Inflammatory macrophage treated with lipopolysaccharide for 1 hour (primary cell): ENCODE results near the gene NUDT19.
"Not testable (repeated sequence)": the region's sequence is repeated elsewhere in the genome, so short reads cannot be mapped to it uniquely, and the experiment has no call there.

ENCODE experiments used
- DNase-seq, 2 donors: peaks; one replicate each; pipeline ENCODE4 v3.0.0-alpha.2; 2020 to 2022

The NUDT19 gene

DNA sequence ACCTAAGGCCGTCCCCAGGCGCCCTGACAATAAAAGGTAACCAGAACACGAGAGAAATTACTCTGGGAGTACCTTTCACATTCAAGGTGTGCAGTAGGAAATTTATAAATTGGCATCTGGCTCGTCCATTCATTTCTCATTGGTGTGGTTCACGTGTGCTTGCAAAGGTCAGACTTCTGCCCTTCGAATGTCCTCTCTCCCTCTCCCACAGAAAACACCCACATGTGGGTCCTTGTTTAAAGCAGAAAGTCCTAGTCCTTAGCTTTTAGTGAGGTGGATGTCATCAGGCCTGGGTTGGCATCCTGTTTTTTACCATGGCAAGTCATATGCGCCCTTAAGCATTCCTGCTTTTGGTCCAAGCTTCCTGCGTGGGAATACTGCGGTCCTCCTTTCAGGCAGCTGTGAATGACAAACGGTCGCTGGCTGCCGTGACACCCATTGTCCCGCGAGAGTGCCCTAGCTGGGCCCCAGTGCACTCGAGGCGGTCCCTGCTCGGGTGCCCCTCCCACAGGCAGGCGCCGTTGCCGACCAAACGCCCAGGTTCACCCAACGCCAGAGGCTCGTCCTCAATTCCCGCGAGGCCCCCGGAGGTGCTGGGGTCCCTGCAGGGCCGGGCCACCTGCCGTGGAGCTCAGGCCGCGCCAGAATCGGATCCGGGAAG, at the start of gene NUDT19:
TSS of gene NUDT19 (plus strand) at position 531 of the 661 bp plus-strand sequence. CDS start 140 bp downstream, outside the sequence.
- DNase-seq = peak; percentile 77 to 78

DNA sequence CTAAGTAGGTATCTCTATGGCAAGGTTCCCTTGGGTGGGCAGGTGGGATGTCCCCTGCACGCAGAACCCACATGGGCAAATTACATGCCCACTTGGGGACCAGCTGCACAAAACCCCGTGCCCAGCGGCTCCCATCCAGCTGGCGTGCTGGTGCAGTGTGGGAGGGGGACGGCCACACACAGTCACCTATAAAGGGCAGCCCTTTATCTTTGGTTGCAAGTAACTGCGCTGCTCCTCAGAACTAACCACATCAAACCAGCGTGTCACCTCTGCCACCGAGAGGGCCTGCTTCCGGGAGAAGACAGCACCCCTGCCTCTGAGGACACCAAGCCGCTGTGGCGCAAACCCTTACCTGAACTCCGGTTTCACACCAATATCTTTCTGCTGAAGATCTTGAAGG, 48.9 kb upstream of the NUDT19 start:
- DNase-seq = no peak

DNA sequence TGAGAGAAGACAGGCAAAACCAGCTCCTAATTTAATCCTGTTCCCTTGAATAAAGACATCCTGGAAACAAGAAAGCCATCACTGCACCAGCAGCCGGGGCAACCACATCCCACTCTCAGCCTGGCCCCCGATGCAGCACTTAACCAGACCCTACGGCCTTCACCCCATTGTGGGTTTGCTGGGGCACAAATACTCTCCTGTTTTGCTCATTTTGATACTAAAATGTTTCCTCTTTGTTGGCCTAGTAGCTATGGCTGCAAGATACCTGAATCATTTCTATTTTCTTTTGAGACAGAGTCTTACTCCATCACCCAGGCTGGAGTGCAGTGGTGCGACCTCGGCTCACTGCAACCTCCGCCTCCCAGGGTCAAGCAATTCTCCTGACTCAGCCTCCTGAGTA, 45.1 kb upstream of the NUDT19 start:
- DNase-seq = no peak

DNA sequence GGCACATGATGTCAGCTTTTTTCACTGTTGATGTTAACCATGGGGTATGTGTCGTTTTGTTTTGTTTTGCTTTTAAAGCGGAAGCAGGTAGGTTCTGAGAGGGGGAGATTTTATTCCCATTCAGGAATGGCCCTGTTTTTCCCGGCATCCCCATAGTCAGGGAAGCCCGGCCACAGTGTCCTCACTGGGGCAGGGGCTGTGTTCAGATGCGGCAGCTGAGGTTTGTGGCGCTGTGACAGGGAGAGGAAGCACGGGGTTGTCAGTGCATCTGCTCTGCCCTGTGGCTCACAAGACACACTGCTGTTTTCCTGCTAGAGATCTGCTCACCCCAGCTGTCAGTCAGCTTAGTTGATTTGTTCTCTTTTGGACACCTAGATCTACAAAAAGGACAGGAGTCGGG, 44.3 kb upstream of the NUDT19 start:
- DNase-seq = no peak

DNA sequence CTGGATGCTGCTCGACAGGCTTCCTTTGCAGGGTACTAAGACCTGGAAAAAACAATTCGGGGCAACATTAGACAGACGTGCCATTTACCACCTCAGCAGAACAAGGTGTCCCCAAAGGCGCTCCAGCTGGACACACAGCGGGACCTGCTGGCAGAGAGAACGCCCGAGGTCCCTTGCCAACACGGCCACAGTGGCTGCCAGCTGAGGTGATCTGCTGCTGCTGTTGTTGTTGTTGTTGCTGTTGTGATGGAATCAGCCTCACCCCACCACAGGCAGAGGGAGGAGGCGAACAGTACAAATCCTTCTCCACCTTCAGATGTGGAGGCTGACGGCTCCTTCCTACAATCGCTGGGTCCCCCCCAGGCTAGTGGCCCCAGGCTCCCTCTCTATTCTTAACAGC, 41.9 kb upstream of the NUDT19 start:
- DNase-seq = no peak

DNA sequence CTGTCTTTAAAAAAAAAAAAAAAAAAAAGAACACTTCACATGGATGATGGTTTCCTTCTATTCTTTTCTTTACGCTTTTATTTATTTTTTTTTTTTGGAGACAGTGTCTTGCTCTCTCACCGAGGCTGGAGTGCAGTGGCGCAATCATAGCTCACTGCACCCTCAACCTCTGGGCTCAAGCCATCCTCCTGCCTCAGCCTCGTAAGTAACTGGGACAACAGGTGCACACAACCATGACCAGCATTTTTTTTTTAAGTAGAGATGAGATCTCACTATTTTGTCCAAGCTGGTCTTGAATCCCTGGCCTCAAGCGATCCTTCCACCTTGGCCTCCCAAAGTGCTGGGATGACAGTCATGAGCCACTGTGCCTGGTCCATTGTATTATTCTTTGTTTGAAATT, 41.0 kb upstream of the NUDT19 start:
- no peak for DNase-seq

DNA sequence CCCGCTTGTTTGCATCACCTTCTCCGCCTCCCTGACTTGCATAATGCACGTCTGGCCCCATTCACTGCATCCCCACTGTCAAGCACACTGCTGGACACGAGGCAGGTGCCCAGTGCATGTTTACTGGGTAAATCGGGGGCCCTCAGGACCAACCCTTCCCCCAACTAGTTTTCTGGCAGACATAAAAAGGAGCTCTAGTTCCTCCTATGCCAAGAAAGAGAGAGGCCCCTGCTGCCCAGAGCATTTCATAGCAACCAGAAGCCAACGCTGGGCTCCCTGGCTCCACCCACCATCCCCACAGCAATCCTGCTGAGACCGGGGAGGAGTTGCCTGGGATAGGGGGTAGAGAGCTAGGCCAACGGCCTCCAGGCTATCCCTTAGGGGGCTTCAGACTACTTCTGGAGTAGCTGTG, 39.9 kb upstream of the NUDT19 start:
- no peak for DNase-seq

DNA sequence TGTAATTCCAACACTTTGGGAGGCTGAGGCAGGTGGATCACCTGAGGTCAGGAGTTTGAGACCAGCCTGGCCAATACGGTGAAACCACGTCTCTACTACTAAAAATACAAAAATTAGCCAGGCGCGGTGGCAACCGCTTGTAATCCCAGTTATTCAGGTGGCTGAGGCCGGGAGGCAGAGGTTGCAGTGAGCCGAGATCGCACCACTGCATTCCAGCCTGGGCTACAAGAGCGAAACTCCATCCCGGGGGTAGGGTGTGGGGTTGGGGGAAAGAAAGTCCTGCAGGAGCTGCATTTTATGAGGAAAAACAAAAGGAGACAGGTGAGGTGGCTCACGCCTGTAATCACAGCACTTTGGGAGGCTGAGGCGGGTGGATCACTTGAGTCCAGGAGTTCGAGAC, 39.3 kb upstream of the NUDT19 start:
- DNase-seq = not testable (repeated sequence)

DNA sequence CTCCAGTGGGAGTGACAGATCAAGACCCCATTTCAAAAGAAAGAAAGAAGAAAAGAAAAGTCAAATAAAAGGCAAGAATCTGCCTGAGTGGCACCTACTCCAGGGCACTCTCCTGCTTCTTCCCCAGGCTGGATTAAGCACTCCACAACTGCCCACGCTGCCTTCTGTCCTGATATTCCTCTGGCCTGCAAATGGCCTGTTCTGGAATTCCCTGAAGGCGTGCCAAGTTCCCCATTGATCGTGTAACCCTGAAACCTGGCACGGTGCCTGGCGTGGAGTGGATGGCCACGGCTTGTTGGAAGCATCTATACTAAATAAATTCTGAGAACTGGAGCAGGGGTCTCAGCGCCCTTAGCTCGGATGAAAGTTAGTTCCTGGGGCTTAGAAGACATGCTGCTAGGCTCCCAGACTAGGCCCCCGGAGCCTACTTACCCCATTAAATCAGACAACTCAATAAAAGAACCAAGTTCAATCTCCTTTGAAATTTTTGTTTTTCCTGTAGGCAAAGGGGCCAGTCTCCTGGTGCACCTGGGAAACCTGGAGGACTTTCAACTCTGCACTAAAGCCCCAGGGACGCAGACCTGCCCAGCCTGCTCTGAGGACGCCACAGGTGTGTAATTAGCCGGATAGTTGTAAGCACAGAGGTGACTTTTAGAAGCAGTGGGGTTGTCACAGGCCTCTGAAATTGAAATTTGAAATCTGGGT, 38.6 kb upstream of the NUDT19 start:
- peak in 1 of 2 donors; percentile 27 for DNase-seq

DNA sequence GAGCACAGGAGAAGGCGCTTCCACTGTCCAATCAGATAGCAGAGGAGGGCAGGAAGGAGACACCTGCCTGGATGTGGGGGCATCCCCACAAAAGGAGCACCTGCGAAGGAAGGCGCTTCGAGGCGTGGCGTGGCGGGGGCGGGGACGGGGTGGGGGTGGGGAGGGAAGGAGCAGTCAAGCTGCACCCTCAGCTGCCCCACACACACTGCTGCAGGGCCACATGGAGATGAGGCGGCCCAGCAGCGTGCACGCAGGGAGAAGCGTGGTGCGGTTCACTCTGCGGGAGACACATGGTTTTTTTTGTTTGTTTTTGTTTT, 38.1 kb upstream of the NUDT19 start:
- DNase-seq = no peak

DNA sequence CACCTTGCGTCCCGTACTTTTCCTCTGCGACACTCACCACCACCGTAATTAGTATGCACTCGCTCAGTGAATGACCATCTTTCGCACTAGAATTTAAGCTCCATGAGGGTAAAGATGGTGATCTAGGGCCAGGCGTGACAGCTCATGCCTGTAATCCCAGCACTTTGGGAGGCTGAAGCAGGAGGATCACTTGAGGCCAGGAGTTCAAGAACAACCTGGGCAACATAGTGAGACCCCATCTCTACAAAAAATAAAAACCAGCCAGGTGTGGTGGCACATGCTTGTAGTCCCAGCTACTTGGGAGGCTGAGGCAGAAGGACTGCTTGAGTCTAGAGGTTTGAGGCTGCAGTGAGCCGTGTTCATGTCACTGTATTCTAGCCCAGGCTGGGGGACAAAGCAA, 35.2 kb upstream of the NUDT19 start:
- DNase-seq = not testable (repeated sequence)

DNA sequence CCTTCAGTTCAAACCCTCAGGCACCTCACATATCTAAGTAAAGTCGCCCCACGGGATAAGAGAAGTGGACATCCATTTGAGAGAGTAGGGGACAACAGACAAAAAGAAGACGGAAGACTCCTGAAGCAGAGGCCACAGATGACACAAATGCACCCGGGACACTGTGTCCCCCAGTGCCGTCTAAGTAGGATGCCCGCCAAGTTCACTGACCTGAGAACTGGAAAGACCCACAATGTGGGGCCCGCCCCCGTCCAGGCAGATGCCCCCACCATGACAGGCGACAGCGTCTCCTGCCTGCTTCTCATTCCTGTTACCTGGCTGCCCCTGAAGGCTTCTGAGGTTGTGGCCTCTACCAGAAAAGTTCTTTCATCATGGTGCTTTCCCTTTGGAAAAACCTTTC, 33.5 kb upstream of the NUDT19 start:
- DNase-seq = no peak

DNA sequence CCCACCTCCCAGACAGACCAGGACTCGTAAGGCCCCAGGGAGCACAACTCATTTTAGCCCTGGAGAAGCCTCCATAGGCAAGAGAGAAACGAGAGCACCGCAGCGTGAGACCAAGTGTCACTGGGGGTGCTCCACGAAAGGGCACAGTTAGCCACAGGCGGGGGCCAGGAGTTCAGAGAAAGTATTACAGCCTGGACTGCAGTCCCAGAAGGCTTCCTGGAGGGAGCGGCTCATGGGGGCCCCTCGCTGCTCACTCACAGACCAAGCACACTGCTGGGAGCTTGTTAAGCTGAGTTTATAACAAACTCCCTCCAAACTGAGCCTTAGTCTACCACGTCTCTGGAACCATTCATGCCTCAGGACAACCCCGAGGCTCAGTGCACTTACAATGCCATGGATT, 33.1 kb upstream of the NUDT19 start:
- DNase-seq = no peak

DNA sequence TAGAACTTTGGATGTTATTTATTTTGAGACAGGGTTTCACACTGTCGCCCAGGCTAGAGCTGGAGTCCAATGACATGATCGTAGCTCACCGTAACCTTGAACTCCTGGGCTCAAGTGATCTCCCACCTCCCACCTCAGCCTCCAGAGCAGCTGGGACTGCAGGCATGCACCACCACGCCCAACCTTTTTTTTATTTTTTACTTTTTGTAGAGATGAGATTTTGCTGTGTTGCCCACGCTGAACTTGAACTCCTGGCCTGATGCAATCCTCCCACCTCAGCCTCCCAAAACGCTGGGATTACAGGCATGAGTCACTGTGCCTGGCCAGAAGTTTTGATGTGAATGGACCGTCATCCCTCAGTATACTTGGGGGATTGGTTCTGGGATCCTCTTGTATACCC, 30.3 kb upstream of the NUDT19 start:
- DNase-seq = peak in 1 of 2 donors; percentile 55

DNA sequence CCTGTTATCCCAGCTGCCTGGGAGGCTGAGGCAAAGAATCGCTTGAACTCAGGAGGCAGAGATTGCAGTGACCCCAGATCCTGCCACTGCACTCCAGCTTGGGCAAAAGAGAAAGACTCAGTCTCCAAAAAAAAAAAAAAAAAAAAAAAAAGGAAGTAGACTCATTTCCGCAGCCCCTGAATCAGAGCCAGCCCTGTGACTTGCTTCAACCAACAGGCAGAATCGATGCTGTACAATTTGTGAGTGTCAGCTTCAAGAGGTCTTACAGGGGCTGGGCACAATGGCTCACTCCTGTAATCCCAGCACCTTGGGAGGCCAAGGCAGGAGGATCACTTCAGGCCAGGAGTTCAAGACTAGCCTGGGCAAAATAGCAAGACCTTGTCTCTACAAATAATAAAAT, 29.4 kb upstream of the NUDT19 start:
- peak; percentile 54 to 67 for DNase-seq

DNA sequence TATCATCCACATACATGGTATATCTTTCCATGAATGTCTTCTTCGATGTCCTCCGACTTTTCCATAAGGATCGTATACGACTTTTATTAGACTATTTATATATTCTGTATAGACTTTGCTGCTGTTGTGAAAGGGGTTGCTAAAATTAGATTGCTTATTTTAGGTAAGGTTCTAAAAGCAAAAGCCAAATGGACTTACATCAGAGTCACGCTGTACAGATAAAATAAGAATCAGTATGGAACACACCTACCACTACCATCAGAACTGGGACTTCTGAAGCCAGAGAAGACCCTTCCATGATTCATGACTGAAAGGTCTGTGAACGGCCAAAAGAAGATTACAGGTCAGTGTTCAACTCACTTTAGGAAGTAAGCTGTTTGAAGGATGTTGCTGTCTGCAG, 25.5 kb upstream of the NUDT19 start:
- no peak for DNase-seq

DNA sequence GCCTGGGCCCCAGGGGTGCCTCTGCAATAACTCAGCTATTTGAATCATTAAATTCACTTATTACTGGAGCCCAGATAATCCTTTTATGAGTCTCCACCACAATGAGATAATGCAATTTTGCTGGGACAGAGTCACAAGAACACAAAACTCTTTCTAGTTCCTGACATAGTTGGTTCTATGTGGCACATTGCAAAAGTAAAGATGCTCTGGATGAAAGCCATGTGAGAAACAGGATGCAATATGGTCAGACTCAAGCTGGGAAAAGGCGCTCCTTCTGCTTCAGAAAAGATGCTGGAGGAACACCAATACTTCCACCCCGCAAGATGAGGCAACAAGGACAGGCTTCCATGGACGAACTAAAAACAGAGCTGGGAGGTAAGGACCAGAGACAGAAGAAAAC, 22.3 kb upstream of the NUDT19 start:
- DNase-seq = no peak

DNA sequence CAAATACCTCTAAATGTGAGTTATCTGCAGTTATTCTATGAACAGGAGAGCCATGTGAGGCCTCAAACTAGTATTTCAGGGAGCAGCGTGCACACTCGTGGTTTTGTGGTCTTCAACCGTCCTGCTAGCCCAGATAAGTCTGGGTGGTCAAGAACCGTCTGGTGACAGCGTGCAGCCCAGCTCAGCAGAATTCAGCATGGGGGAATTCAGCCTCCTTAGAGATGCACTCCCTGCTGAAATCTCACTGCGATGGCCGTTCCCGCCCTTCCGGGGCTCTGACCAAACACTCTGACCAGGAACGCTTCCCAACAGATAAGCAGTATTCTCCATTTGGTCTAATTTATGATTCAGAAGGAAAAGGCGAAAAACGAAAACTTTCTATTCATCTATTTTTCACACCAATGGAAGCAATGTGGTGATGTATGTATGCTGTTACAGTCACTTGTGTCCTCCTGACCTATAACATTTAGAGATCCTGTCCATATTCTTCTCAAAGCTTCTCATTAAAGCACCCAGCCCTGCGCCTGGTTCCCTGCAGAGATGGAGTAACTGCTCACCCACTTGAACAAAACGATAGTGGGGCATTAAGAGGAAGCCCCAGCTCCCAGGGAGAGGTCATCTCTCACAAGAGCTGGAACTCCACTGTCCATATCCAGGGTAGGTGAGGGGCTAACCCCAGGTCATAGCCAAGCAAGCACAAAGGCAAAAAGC, 19.6 kb upstream of the NUDT19 start:
- no peak for DNase-seq

DNA sequence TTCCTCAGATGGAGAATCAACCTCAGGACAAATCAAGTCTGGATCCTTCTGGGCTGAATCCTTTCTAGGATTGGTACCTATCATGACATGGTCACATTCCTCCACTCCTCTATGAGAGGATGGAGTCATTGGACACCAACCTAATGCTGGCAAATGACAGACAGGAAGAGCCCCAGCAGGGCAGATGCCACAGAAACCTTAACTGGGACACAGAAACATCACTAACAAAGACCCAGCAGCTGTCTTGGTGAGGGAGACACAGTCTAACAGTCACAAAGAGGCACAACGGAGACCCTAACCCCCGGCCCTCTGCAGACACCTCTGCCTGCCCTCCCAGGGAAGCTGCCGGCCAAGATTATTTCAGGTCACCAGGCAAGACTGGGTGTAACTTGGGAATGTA, 18.8 kb upstream of the NUDT19 start:
- DNase-seq = no peak

DNA sequence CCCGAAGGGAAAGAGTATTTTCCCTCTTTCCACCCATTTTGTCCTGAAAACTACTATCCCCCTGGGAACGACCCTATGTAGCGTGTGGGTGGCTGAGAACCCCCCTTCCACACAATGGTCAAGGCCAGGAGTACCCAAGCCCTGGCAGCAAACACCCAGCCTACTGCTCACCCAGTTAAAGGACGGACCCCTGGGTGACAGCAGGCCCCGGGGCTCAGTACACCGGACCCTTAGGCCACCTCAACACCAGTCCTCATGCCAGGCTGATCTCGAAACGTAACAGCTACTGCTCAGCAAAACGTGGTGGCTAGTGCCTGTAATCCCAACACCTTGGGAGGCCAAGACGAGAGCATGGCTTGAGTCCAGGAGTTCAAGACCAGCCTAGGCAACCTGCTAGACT, 18.0 kb upstream of the NUDT19 start:
- no peak for DNase-seq

DNA sequence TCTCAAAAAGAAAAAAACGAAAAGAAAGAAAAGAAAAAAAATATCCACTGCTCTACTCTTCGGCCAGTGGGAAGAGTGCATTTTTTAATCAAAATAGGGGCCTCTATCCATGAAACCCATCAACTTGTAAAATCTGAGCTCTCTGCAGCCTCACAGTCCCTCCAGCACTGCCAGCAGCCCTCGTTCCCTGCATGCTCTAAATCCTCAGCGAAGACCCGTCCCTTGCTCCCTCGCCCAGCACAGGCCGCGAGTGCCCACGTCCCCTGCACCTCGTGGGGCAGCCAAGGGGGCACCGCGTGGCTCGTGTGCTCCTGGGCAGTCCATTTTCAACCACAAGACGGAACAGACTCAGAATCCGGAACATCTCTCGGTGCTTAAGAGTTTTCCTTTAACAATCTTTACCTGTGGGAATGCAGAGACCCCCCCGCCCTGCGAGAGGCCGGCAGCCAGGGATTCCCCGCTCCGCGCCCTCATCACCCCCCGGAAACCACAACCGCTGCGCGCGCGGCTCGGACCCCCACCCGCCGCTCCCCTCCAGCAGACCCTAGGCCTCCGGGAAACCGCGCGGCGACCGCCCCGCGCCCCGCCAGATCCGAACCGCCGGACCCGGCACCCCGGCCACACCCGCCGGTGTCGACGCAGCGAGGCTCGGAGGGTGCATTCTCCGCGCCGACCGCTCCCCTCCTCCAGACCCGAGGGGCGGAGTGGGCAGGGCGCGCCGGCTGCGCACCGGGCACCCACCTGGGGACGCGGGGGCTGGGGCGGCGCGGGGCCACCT, 17.3 kb upstream of the NUDT19 start:
- no peak for DNase-seq

DNA sequence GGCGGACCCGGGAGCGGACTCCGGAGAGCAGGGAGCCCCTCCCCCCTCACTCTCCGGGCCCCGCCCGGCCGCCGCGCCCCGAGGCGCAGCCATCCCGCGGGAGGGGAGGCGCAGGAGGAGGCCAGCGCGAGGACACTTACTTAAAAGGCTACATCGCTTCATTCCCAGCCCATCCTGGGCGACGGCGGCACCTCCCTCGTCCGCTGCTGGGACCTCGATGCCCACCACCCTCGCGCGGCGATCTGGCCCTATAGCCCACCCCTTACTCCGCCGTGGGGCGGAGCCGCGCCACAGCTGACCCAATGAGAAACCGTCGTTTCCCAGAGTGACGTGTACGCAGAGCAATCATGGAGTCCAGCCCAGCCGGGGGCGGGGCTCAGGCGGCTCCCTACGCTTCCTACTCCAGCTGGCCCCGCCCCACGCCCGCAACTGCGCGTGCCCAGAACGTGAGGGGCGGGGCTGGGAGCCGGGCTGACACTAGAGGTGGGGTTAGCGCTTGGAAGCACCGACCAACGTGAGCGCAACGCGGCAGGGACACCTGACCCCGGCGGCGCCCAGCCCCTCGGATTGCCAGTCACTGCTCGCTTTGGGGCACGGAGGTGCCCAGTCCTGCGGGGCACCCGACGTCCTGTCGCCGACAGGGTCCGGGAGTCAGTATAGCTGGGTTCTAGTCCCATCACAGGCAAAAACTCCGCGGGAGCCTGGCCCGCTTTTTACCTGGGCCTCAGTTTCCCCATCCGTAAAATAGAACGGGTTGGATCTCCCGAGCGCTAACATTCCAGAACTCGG, 16.5 kb upstream of the NUDT19 start, which contains the start of gene ANKRD27:
TSS of gene ANKRD27 (minus strand) at position 250 of the 789 bp plus-strand sequence. CDS start 16,165 bp downstream, outside the sequence.
- peak; percentile 97 to 99 for DNase-seq
